Endothelial cell of umbilical vein (primary cell): ENCODE results near the gene NFIA.

Experiments used
- CTCF ChIP-seq, 2 donors: IDR thresholded peaks; 1 replicate in 1 of 2; 2 replicates in 1 of 2; pipeline ENCODE4 v1.5.1; 2011; ENCODE audit warnings: low read length in 2 of 2, mild to moderate bottlenecking in 2 of 2, moderate library complexity in 2 of 2, control low read depth in 1 of 2, inconsistent platforms in 1 of 2, low read depth in 1 of 2; ENCODE audit not compliant: insufficient read depth in 1 of 2; ENCODE audit errors: extremely low read depth in 1 of 2
- MAX ChIP-seq: IDR thresholded peaks from 2 replicates; pipeline ENCODE4 v1.6.1; 2011; ENCODE audit not compliant: insufficient read depth, insufficient read length
- POLR2AphosphoS5 ChIP-seq: IDR thresholded peaks from 2 replicates; pipeline ENCODE4 v1.6.1; 2012; ENCODE audit warnings: low read depth, mild to moderate bottlenecking, control low read depth, low read length, moderate library complexity; ENCODE audit not compliant: insufficient read depth

- TF ChIP-seq MAX = no peak
- TF ChIP-seq CTCF (IDR thresholded peaks at IDR 0.05; ENCODE audit: extremely low read depth in 1 of 2, insufficient read depth in 1 of 2, low read depth in 1 of 2, low read length in 2 of 2) = no peak
- TF ChIP-seq POLR2AphosphoS5 = no peak
Measured at GRCh38 chr1:61234587-61234919, 152.2 kb downstream of the NFIA start.
